ENCODE results near the gene ELAC1.

The ELAC1 gene

GRCh38 chr18:51021226-51021965 lies 53.6 kb downstream of the ELAC1 start:
- DNase-seq = no peak

GRCh38 chr18:51025512-51025911 lies 57.7 kb downstream of the ELAC1 start:
- no peak for DNase-seq

DNA sequence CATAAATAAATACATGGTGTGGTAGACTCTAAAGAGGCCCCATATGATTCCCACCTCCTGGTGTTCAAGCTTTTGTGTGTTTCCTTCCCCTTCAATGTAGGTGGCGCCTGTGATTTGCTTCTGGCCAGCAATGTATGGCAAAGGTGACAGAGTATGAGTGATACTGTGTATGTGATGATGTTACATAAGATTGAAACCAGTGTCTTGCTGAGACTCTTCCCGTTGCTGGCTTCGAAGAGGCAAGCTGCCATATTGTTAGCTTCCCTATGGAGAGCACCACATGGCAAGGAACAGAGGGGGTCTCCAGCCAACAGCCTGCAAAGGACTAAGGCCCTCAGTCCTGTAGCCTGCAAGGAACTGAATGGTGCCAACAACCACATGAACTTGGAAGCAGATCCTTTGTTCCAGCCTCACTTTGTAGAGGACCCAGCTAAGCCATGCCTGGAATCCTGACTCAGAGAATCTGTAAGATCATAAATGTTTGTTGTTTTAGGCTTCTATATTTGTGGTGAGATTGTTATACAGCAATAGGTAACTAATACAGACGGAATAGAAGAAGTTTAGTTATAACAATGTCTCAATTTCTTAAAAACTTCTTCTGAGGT lies 60.5 kb downstream of the ELAC1 start:
- no peak for DNase-seq

- no peak for DNase-seq
Observed at GRCh38 chr18:51029378-51029693, 61.5 kb downstream of the ELAC1 start.

DNA sequence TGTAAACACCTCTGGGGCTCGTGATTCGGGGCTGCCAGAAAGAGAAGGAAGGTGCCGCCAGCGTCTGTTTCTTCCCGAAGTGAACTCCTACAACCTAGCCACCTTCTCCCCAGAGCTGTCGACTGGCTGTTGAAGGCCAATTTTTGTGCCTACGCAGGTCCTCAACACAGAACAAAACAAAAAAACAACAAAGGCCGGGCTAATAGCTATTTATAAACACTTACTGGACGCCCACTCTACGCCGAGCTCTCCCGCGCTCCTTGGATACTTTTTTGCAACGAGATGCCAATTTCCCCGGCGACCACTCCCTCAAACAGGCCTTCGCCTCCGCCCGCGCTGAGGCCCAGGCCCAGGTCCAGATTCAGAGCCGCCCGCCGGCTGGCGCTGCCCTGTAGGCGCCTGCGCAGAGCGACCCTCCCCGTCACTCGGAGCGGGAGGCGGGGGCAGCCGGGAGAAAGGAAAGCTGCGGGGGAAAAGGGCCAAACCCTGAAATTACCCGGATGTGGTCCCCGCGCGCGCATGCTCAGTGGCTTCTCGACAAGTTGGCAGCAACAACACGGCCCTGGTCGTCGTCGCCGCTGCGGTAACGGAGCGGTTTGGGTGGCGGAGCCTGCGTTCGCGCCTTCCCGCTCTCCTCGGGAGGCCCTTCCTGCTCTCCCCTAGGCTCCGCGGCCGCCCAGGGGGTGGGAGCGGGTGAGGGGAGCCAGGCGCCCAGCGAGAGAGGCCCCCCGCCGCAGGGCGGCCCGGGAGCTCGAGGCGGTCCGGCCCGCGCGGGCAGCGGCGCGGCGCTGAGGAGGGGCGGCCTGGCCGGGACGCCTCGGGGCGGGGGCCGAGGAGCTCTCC lies 62.1 kb downstream of the ELAC1 start, which contains the start of gene SMAD4:
SMAD4 (plus strand) TSS at position 520 of the 843 bp plus-strand sequence. CDS start 16,834 bp downstream, outside the sequence.
- peak; percentile 99 for DNase-seq

GRCh38 chr18:51030537-51031258 lies 62.9 kb downstream of the ELAC1 start:
- peak; percentile 86 for DNase-seq

DNA sequence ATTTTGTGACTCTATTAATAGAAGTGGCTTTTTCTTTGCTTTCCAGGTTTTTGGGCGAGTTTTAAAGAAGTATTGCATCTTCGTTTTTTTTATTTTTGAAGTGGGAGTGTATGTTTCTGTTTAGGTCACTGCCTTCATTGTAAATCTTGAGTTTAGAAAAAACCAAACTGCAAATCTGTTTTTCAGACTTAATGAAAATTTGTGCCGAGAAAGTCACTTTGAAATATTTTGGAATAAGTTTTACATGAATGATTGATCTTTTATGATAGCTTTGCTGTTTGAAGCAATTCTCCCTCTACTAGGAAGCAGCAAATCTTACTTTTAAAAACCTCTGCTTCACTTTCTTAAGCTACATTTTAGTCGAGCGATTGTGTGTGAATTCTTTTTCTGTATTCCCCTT lies 64.4 kb downstream of the ELAC1 start:
- no peak for DNase-seq

GRCh38 chr18:51037230-51037629 lies 69.4 kb downstream of the ELAC1 start:
- DNase-seq = no peak
